Measurements from ENCODE around the gene MCRS1.

MCRS1 gene

GRCh38 chr12:49582850-49583249 is 14.9 kb upstream of the MCRS1 start:
- no peak for DNase-seq (ENCODE audit: low read depth in 3 of 3)

GRCh38 chr12:49582201-49582600 is 14.3 kb upstream of the MCRS1 start:
- no peak for DNase-seq (ENCODE audit: low read depth in 3 of 3)

GRCh38 chr12:49580572-49581535 is 12.9 kb upstream of the MCRS1 start:
- DNase-seq (ENCODE audit: low read depth in 3 of 3) = peak in 2 of 3 donors; percentile 19 to 41

- DNase-seq (ENCODE audit: low read depth in 3 of 3) = no peak
These were observed 10.7 kb upstream of the MCRS1 start for GRCh38 chr12:49578471-49579112.

- no peak for DNase-seq (ENCODE audit: low read depth in 3 of 3)
These were observed 9.8 kb upstream of the MCRS1 start for GRCh38 chr12:49577589-49578315.

- DNase-seq (ENCODE audit: low read depth in 3 of 3) = no peak
These were observed 660 bp upstream of the MCRS1 start for GRCh38 chr12:49568442-49569162.

GRCh38 chr12:49567302-49567610 is 686 bp downstream of the MCRS1 start:
- no peak for DNase-seq (ENCODE audit: low read depth in 3 of 3)

GRCh38 chr12:49566361-49566760 is 1.6 kb downstream of the MCRS1 start:
- no peak for DNase-seq (ENCODE audit: low read depth in 3 of 3)

GRCh38 chr12:49565406-49566265 is 2.3 kb downstream of the MCRS1 start:
- DNase-seq (ENCODE audit: low read depth in 3 of 3) = no peak

- DNase-seq (ENCODE audit: low read depth in 3 of 3) = no peak
These were observed 3.1 kb downstream of the MCRS1 start for GRCh38 chr12:49564686-49565405.

GRCh38 chr12:49563951-49564685 is 3.8 kb downstream of the MCRS1 start:
- DNase-seq (ENCODE audit: low read depth in 3 of 3) = no peak

- DNase-seq (ENCODE audit: low read depth in 3 of 3) = no peak
These were observed 5.1 kb downstream of the MCRS1 start for GRCh38 chr12:49562831-49563230.

GRCh38 chr12:49562233-49562632 is 5.7 kb downstream of the MCRS1 start:
- DNase-seq (ENCODE audit: low read depth in 3 of 3) = no peak

GRCh38 chr12:49560695-49561094 is 7.2 kb downstream of the MCRS1 start:
- DNase-seq (ENCODE audit: low read depth in 3 of 3) = no peak

- no peak for DNase-seq (ENCODE audit: low read depth in 3 of 3)
These were observed 8.8 kb downstream of the MCRS1 start for GRCh38 chr12:49559011-49559675.

- no peak for DNase-seq (ENCODE audit: low read depth in 3 of 3)
These were observed 9.4 kb downstream of the MCRS1 start for GRCh38 chr12:49558526-49558925.

GRCh38 chr12:49557917-49558215 is 10.1 kb downstream of the MCRS1 start:
- no peak for DNase-seq (ENCODE audit: low read depth in 3 of 3)

- no peak for DNase-seq (ENCODE audit: low read depth in 3 of 3)
These were observed 10.6 kb downstream of the MCRS1 start for GRCh38 chr12:49557187-49557916.

All from stimulated activated CD4-positive, alpha-beta T cell treated with anti-CD3 and anti-CD28 coated beads, TNF-alpha, amount 100 ng/mL, for 48 hours (primary cell).